Endothelial cell of umbilical vein (primary cell): Measurements from ENCODE around the gene CRHR2.

Experiments
- EZH2 ChIP-seq: IDR thresholded peaks from 2 replicates; pipeline ENCODE4 v1.6.1; 2012; ENCODE audit warnings: borderline replicate concordance, low read depth, mild to moderate bottlenecking, moderate library complexity, low read length, inconsistent platforms; ENCODE audit not compliant: severe bottlenecking
- FOS ChIP-seq: IDR thresholded peaks from 2 replicates; pipeline ENCODE4 v1.6.1; 2011; ENCODE audit warnings: mild to moderate bottlenecking, low read length, moderate library complexity, borderline replicate concordance; ENCODE audit not compliant: insufficient read depth
- GATA2 ChIP-seq: IDR thresholded peaks from 2 replicates; pipeline ENCODE4 v1.7.0; 2011; ENCODE audit warnings: low read depth, mild to moderate bottlenecking, moderate library complexity, mixed read lengths, low read length; ENCODE audit not compliant: insufficient read length, insufficient read depth
- JUN ChIP-seq: IDR thresholded peaks from 2 replicates; pipeline ENCODE4 v1.6.1; 2011; ENCODE audit warnings: borderline replicate concordance, low read depth; ENCODE audit not compliant: insufficient read length, insufficient read depth
- MAX ChIP-seq: IDR thresholded peaks from 2 replicates; pipeline ENCODE4 v1.6.1; 2011; ENCODE audit not compliant: insufficient read depth, insufficient read length
- POLR2A ChIP-seq: IDR thresholded peaks from 2 replicates; pipeline ENCODE4 v1.6.1; 2012; ENCODE audit warnings: low read depth, mild to moderate bottlenecking, control low read depth, low read length
- POLR2AphosphoS5 ChIP-seq: IDR thresholded peaks from 2 replicates; pipeline ENCODE4 v1.6.1; 2012; ENCODE audit warnings: low read depth, mild to moderate bottlenecking, control low read depth, low read length, moderate library complexity; ENCODE audit not compliant: insufficient read depth
- TF ChIP-seq, protein P1 (sequence below), 2 donors: IDR thresholded peaks; 1 replicate in 1 of 2; 2 replicates in 1 of 2; pipeline ENCODE4 v1.5.1; 2011; ENCODE audit warnings: low read length in 2 of 2, mild to moderate bottlenecking in 2 of 2, moderate library complexity in 2 of 2, control low read depth in 1 of 2, inconsistent platforms in 1 of 2, low read depth in 1 of 2; ENCODE audit not compliant: insufficient read depth in 1 of 2; ENCODE audit errors: extremely low read depth in 1 of 2

- TF ChIP-seq, protein P1, sequence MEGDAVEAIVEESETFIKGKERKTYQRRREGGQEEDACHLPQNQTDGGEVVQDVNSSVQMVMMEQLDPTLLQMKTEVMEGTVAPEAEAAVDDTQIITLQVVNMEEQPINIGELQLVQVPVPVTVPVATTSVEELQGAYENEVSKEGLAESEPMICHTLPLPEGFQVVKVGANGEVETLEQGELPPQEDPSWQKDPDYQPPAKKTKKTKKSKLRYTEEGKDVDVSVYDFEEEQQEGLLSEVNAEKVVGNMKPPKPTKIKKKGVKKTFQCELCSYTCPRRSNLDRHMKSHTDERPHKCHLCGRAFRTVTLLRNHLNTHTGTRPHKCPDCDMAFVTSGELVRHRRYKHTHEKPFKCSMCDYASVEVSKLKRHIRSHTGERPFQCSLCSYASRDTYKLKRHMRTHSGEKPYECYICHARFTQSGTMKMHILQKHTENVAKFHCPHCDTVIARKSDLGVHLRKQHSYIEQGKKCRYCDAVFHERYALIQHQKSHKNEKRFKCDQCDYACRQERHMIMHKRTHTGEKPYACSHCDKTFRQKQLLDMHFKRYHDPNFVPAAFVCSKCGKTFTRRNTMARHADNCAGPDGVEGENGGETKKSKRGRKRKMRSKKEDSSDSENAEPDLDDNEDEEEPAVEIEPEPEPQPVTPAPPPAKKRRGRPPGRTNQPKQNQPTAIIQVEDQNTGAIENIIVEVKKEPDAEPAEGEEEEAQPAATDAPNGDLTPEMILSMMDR (IDR thresholded peaks at IDR 0.05; ENCODE audit: extremely low read depth in 1 of 2, insufficient read depth in 1 of 2, low read depth in 1 of 2, low read length in 2 of 2), result no peak
- TF ChIP-seq EZH2 (no peak), POLR2A (no peak), GATA2 (no peak), MAX (no peak), FOS (no peak), POLR2AphosphoS5 (no peak), JUN (no peak)
These were observed 41.5 kb upstream of the CRHR2 start for GRCh38 chr7:30723776-30724175.
